Suprapubic skin (tissue), 3 donors: ENCODE results near the gene TET1.

Experiments used
- CTCF ChIP-seq, 2 donors: fragments of 200-600 bp in 1 of 2; fragments of 450-650 bp in 1 of 2; sonication (generic) in 1 of 2; IDR thresholded peaks; one replicate each; pipeline ENCODE4 v1.5.1; 2016 to 2019; ENCODE audit warnings: antibody characterized with exemption in 2 of 2, mild to moderate bottlenecking in 1 of 2, moderate library complexity in 1 of 2
- POLR2A ChIP-seq, 2 donors: fragments of 450-650 bp; IDR thresholded peaks; one replicate each; pipeline ENCODE4 v1.6.1; 2017; ENCODE audit warnings: antibody characterized with exemption in 2 of 2, mild to moderate bottlenecking in 2 of 2, moderate library complexity in 2 of 2

- no peak for TF ChIP-seq CTCF (IDR thresholded peaks at IDR 0.05)
- no peak for TF ChIP-seq POLR2A (IDR thresholded peaks at IDR 0.05)
These were observed 137.0 kb downstream of the TET1 start for GRCh38 chr10:68697106-68697505.
